T-helper 1 cell treated with Interleukin-12 subunit alpha and Interleukin-12 subunit beta and Interleukin-4 antibody, amounts not matched to agents 30 ng/mL and 1 ng/mL, for 36 hours (primary cell): Measurements from ENCODE around the gene URM1. TPM values are rescaled to one million over a fixed set of nuclear protein-coding genes. Genes with fewer than 3 reads are reported as not detected.
"Not testable (repeated sequence)": the region's sequence is repeated elsewhere in the genome, so short reads cannot be mapped to it uniquely, and the experiment has no call there.

Source experiments
- intact Hi-C: fragments of 100-400 bp; cut with micrococcal nuclease; formaldehyde crosslinking; loops from one replicate; pipeline ENCODE4 v1.15.1; 2024
- total RNA-seq: library from RNA; stranded (reverse); gene quantifications from 2 replicates; pipeline ENCODE4 v1.2.3, GENCODE V29; 2022

The URM1 gene
- total RNA-seq, 1 donor from 2014 or later, result 75.8 TPM

DNA sequence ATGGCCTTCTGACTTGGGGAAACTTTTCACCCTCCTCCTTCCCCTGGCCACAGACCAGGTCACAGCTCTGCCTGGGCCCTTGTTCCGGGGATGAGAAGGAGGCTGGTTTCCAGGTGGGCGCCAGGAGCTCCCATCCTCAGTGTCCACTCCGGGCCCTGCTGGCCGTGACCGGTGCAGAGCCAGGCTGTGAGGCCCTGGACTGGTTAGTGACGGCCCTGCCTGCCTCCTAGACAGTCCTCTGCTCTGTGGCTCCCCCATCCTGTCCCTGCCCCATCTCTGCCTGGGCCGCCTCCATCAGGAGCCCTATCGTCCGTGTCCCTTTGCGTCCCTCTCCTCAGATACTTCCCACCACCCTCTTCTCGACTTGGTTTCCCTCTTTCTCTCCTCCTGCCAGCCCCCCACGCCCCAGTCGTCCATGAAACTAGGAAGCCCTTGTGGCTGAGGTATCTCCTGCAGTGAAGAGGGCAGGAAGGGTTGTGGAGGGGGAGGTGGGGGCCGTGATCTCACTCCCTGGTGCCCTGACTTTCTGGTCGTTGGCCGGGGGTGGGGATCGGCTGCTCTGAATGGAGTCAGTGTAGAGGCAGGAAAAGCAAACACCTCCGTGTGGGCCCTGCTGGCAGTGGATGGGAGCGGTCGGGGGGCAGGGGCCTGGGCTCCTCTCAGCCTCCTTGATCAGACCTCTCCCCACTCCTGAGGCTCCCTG lies 34.1 kb downstream of the URM1 start:
- intact Hi-C loops, result no loop called here

DNA sequence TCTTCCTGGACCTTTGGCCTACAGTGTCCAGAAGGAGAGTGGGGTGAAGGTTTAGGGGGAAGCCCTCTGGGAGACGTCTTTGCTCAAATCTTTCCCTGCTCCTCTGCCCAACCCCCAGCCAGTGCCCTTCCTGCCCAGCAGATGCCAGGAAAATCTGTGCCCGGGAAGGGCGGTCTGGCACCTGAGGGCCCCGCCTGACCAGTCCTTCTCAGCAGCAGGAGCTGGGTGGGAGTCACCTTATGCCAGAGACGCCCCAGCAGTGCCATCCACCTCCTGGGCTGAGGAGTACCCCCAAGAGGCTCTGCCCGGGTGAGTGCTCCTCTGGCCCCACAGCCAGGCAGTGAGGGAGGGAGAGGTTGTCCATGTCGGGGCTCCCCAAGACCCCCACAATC lies 34.6 kb downstream of the URM1 start:
- intact Hi-C loops, result no loop called here

DNA sequence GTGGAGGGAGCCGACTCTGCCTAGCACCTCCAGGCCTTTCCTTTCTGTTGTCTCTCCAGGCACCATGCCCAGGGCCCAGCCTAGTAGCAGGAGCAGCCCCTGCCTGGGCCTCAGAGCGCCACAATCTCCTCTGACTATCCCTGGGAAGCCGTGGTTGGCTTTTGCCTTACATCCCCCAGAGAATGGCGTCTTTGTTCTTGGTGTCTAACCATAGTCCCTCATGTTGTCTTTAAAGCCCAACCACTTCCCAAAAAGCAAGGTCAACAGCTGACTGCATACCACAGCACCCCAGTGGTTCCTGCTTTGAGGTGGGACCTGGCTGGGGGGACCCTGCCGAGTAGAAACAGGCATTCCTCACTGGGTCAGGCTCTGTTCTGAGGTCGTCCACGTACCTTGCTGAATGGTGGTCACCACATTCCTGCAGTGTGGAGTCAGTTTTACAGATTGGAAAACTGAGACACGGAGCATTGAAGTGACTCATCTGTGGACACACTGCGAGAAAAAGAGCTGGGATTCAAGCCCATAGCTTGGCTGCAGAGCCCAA lies 35.7 kb downstream of the URM1 start:
- intact Hi-C loops, result no loop called here

DNA sequence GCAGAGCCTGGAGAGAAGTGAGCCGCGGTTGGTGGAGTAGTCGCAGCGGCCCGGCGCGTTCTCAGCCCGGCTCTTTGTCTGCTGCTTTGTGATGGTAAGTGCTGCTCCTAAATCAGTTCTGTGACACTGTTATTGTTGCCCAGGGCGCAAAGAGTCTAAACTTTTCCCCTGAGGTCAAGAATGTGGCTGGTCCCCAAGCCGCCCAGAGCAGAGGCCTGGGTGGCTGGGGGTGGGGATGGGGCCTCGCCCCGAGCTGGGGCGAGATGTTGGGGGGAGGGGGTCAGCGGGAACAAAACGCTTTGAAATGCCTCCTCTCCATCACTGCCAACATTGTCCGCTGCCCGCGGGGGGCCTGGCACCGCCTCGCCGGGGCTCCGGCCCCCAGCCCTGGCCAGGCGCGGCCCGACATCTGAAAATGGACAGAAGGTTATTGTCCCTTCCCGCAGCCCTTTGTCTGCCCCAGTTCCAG lies 37.8 kb downstream of the URM1 start:
- intact Hi-C loops, result no loop called here

DNA sequence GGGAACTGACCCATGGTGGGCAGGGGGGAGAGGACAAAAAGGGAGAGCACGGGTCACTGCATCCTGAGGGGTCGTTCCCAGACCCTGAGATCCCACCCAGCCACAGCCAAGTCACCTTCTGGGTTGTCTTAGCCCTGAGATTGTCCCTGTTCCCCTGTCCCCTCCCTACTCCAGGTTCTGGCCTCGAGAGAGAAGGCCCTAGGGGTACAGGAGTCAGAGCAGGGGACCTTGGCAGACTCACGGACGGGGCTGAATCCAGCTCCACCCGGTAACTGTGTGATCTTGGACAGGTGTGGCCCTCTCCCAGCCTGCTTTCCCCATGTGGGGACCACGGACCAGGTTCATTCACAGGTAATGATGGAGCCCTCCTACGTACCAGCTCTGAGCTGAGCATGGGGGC lies 38.3 kb downstream of the URM1 start:
- intact Hi-C loops, result no loop called here

DNA sequence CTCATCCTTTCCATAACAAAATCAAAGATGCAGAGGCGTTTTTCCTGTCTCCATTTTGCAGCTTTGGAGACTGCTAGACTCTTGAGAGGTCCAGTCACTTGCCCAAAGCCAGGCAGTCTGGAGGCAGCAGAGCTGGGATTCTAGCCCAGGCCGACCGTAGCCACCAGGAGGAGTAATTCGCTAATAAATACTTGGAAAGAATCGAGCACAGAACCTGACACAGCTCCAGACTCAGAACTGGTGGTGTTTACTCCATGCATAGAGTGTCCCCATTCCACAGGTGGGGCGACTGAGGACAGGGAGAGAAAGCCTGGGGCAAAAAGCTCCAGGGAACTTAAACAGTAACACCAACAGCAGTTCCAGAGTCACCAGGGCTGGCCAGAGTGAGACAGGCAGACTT lies 38.8 kb downstream of the URM1 start:
- intact Hi-C loops, result no loop called here

DNA sequence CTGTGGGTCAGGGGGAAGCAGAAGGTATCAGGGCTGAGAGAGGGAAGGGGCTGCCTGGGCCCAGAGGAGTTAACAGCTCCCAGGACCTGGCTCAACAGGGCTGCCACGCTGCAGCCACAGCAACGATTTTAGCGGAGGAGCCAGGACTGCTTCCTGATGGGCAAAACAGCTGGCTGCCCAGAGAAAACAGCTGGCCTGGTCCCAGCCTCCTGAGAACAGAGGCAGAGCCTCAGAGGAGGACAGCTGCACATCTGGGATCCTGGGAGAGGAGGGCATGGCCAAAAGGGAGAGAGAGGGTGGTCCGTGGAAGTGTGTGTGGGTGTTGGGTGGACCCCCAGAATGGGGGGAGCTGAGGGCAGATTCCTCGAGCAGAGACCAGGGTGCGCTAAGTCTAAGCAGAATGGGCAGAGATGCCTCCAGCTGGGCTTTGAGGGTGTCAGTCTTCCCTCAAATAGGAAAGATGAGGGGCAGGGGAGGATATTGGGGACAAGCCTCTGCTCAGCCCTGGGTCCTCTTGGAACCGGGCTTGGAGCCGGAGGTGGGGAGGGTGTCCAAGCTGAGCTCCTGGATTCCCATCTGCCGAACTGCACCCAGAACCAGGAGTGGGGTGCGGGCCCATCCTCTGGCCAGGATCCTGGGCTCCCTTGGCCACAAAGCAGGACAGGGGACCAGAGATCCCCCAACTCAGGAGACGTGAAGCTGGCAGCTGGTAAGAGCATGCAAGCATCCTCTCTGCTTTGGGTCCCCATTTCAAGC lies 40.4 kb downstream of the URM1 start:
- intact Hi-C loops, result loop anchor here (1.0 kb wide), 2 partner anchors 49 to 116 kb away; no protein-coding TSS in a partner anchor

DNA sequence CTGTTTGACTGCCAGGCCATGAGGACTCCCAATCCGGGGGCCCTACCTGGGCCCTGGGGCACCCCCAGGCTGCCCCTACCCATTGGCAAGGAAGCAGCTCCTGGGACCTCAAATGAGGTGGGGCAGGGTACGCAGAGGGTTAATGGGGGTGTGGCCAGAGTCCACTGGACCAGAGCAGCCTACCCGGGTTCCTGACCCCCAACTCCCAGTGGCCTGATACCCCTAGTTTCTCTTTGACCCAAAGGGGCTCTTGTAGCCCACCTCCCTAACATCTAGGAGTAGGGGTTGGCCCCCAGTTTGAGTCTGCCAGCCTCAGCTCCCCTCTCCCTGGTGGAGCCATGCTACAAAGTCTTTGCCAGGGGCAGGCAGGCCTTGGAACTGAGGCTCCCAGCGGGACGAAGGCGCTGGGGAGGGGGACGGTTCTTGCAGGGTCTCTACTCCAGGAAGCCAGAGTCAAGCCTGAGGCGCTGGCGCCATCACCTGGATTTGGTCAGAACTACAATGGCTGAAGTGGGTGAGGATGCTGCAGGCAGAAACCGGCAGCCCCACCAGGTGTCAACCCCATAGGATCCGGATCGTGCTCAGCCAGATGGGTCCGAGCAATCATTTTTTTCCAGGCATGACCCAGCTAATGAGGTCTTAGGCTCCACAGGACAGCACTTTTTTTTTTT lies 41.1 kb downstream of the URM1 start:
- intact Hi-C loops, result loop anchor here (1.0 kb wide), 2 partner anchors 50 to 117 kb away; no protein-coding TSS in a partner anchor

DNA sequence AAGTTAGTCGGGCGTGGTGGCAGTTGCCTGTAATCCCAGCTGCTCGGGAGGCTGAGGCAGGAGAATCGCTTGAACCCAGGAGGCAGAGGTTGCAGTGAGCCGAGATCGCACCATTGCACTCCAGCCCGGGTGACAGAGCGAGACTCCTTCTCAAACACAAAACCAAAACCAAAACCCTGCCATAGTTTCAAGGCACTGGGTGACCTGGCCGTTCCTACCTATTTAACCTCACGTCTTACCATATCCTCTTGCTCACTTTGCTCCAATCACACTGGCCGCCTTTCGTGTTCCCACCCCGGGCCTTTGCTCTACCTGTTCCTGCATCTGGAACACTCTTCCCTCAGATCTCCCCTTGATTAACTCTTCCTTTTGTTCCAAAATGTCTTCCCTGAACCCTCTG lies 42.6 kb downstream of the URM1 start:
- intact Hi-C loops, result not testable (repeated sequence)

DNA sequence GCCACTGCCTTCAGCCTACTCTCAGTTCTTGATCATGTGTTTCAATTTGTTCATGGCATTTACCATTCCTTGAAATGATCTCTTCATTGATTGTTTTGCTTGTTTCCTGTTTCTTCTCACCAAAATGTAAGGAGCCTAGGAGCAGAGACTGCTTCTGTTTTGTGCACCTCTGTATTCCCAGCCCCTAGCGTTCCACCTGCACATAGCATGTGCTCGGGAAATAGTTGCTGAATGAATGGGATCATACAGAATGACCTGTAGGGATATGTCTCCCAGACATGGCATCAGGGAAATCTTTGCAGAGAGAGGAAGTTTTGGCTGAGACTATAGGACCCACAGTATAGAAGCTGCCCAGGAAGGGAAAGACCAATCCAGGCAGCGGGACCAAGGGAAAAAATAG lies 43.3 kb downstream of the URM1 start:
- intact Hi-C loops, result no loop called here

DNA sequence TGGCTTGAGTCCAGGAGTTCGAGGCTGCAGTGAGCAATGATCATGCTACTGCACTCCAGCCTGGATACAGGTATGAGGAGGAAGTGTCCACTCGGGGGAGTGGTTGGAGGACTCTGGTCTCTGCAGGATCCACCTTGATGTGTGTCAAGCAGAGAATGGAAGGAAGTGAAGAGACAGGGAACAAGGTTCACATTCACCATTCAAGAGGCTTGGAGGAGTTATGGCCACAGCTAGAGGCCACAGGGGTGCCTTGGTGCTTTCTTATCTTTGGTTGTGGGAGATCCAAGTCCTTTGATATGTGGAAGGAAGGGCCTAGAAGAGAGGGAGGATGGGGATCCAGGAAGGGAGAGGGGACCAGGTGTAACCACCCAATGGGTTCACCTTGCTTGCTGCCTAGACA lies 44.1 kb downstream of the URM1 start:
- intact Hi-C loops, result no loop called here

DNA sequence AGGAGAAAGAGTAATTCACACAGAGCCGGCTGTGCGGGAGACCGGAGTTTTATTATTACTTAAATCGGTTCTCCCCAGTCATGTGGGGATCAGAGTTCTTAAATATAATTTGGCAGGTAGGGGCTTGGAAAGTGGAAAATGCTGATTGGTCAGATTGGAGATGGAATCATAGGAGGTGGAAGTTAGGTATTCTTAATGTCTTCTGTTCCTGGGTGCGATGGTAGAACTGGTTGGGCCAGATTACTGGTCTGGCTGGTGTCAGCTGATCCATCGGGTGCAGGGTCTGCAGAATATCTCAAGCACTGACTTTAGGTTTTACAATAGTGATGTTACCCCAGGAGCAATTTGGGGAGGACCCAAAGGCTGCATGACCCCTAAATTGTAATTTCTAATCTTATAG lies 44.8 kb downstream of the URM1 start:
- intact Hi-C loops, result no loop called here

DNA sequence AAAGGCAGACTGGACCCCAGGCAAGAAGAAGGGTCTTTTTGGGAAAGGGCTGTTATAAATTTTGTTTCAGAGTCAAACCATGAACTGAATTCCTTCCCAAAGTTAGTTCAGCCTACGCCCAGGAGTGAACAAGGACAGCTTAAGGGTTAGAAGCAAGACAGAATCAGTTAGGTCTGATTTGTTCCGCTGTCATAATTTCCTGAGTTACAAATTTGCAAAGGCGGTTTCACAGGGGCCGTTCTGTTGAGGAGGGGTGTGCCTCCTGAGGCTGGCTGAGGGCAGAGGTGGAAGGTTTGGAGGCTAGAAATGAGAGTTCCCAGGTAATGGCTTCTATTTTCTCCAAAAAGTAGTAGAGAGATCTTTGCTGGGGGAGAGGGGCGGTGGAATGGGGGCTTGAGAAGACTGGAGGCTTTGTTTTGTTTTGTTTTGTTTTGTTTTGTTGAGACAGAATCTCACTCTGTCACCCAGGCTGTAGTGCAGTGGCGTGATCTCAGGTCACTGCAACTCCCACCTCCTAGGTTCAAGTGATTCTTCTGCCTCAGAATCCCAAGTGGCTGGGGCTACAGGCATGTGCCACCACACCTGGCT lies 45.4 kb downstream of the URM1 start:
- intact Hi-C loops, result no loop called here

DNA sequence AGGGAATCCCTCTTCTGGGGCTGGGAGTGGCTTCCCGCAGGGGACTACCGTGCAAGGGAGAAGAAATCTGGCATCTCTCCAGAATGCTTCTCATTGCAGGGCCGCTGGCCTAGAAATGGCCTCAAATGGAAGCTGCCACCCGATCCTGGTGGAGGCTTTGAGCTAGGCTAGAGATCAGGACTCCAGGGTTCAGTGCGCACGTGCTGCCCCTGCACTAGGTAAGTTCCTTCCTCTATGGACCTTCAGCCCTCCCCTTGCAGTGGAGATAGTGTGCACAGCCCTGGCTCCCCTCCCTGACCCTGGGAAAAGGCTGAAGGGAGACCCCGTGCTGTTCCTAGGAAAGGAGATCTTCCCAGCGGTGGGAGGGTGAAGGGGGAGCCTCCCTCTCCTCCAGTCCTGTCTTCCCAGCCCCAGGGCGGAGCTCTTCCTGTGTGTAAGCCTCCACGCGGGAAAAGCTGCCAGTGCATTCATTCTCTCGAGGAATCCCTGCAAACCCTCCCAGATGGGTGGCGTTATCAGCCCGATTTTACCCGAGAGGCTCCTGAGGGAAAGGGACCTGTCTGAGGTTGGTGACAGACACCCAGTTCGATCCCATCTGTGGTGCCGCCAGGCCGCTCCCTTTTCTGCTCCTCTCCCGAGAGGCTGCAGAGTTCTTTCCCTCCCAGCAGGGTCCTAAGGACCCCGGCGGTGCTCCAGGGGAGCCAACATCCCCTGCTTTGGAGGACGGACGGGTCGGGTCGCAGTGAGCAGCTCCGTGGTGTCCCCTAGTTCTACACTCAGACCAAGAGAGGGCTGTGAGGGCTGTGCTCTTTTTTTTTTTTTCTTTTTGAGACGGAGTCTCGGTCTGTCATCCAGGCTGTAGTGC lies 48.1 kb downstream of the URM1 start:
- intact Hi-C loops, result no loop called here

DNA sequence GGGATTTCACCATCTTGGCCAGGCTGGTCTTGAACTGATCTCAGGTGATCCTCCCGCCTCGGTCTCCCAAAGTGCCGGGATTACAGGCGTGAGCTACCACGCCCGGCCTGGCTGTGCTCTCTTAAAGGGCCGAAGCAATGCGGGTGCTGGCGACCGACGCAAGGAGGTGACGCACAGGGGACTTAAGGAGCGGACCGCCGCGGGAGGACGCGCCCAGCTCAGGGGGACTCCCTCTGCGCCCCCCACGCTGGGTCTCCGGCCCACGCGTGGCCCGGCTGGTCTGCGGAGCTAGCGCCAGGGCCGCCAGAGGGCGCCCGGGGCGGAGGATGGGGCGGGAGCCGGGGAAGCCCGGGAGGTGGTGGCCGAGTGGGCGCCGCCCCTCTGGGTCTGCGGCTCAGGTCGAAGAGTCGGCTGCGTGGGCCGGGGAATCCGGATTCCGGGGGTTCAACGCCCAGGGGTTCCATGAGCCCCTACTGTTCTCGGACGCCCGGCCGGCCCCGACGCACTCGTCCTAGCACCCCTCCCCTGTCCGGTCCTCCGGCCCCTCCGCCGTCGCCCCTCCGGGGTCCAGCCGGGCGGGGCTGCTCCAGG lies 49.0 kb downstream of the URM1 start:
- intact Hi-C loops, result loop anchor here (1.0 to 2.0 kb wide), 4 partner anchors 37 to 125 kb away; partner anchors contain the start of genes ODF2 and URM1

DNA sequence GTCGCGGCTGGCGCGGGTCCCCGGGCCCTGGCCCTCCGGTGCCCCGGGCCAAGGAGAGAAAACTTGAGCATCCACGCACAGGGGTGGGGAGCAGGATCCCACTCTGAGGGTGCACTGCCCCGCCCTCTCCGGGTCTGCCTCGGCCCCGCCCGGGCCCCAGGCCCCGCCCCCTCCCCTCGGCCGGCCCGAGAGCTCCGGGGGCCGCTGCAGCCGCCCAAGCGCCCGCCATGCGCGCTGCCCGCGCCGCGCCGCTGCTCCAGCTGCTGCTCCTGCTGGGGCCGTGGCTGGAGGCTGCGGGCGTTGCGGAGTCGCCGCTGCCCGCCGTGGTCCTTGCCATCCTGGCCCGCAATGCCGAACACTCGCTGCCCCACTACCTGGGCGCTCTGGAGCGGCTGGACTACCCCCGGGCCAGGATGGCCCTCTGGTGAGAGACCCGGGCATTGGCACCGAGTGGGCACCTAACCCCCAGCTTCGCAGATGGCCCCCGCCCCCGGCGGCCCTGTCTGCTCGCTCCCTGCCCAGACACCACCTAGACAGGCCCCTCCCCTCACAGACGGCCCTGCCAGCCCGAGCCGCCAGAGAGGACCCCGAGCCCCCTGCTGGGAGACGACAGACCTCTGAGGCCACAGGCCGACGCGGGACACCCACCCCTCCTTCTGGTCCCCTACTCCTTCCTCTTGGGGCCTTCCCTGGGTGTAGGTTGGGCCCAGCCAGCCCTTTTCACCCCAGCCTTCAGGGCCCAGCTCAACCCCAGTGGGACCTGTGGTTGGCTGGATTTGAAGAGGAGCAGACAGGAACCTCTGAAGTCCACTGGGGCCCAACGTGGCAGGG lies 49.7 kb downstream of the URM1 start, which contains the start of gene CERCAM:
Gene CERCAM, plus strand, starts transcription at position 207 of the 831 bp plus-strand sequence. Its CDS starts 21 bp downstream, at position 228.
- intact Hi-C loops, result loop anchor here (1.0 to 2.0 kb wide), 4 partner anchors 36 to 126 kb away; partner anchors contain the start of genes ODF2 and URM1

DNA sequence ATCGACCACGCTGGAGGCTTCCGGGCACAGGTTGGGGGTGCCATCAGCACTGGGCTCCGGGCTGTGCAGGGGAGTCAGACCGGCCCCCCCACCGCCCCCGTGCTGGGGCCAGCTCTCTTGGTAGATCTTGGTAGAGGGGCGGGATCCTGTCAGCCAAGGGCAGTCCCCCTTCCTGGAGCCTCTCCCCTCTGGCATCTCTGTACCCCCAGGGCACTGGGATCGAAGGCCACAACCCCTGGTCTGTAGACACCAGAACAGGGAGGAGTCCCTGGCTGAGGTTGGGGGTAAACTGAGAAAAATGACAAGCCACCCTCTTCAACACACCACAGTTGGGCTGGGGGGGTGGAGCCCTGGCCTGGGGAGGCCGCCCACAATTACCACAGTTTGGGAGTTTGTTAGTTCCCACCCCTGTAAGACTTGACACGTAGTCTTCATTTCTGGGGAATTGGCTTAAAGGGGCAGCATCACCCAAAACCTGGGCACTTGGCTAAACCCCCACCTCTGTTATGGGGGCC lies 50.4 kb downstream of the URM1 start:
- intact Hi-C loops, result loop anchor here (2.0 kb wide), 3 partner anchors 35 to 59 kb away; partner anchors contain the start of genes ODF2 and URM1

DNA sequence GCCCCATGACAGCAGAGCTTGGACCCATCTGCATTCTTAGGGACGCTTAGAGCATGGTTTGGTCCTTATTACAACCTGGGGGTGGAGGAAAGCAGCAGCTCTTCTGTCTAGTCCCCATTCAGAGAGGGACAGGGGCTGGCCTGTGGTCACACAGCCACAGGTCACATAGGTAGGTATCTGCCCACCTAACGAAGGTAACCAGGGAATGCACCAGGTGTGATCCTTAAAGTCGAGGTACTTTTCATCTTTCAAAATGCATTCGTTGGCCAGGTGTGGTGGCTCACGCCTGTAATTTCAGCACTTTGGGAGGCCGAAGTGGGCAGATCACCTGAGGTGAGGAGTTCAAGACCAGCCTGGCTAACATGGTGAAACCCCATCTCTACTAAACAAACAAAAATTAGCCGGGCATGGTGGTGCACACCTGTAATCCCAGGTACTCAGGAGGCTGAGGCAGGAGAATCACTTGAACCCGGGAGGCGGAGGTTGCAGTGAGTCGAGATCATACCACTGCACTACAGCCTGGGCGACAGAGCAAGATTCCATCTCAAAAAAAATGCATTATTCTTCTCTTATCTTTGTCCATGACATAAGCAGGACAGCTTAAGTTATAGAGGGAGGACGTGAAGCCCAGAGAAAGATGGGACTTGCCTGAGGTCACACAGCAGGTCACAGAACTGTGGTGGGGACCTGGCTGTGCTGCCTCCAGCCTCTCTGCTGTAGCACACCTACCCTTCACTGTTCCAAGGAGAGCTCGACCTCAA lies 51.0 kb downstream of the URM1 start:
- intact Hi-C loops, result not testable (repeated sequence)
